Erythroblast (primary cell): ENCODE data around the gene MESD.

Experiments used
- GATA1 ChIP-seq: IDR thresholded peaks from 2 replicates; pipeline ENCODE4 v1.6.1; 2011; ENCODE audit warnings: low read depth, mild to moderate bottlenecking, control low read depth, low read length, moderate library complexity
- POLR2A ChIP-seq: IDR thresholded peaks from 2 replicates; pipeline ENCODE4 v1.6.1; 2011; ENCODE audit warnings: mild to moderate bottlenecking, low read length

DNA sequence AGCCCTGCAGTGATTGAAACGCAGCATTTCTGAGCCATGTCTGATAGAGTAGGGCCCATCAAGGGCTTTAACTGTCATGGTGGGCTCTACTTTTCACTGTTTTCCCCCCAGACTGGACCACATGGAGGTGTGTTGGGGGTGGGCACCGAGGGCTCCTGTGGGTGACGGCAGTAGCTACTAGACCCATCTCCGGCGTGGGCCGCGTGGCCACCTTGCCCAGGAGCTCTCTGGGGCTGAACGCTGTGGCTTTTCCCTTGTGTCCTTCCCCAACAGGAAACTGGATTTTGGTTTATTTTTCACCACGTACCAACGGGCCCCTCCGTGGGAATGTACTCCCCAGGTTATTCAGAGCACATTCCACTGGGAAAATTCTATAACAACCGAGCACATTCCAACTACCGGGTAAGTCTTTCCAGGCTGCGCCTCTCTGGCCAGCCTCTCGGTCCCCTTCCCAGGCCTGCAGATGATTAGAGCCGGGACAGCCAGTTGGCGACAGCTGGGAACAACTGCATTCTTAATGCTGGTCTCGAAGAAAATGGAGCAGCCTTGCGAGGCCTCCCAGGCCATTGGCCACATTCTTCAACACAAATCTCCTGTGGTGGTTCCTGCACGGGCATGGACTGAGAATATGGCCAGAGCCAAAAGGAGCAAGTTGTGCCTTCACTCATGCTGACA lies 67.7 kb downstream of the MESD start:
- TF ChIP-seq POLR2A (no peak), GATA1 (no peak)
